ENCODE results near the gene DYNLL1. TPM values are rescaled to one million over a fixed set of nuclear protein-coding genes. Genes with fewer than 3 reads are reported as not detected.

Gene DYNLL1
- total and polyA plus RNA-seq, 7 donors: 204 to 942 (median 254) TPM

- no peak for TF ChIP-seq POLR2AphosphoS5 (IDR thresholded peaks at IDR 0.05)
- no peak for TF ChIP-seq POLR2A (IDR thresholded peaks at IDR 0.05)
- TF ChIP-seq EP300 (IDR thresholded peaks at IDR 0.05): no peak
- TF ChIP-seq, protein P1, sequence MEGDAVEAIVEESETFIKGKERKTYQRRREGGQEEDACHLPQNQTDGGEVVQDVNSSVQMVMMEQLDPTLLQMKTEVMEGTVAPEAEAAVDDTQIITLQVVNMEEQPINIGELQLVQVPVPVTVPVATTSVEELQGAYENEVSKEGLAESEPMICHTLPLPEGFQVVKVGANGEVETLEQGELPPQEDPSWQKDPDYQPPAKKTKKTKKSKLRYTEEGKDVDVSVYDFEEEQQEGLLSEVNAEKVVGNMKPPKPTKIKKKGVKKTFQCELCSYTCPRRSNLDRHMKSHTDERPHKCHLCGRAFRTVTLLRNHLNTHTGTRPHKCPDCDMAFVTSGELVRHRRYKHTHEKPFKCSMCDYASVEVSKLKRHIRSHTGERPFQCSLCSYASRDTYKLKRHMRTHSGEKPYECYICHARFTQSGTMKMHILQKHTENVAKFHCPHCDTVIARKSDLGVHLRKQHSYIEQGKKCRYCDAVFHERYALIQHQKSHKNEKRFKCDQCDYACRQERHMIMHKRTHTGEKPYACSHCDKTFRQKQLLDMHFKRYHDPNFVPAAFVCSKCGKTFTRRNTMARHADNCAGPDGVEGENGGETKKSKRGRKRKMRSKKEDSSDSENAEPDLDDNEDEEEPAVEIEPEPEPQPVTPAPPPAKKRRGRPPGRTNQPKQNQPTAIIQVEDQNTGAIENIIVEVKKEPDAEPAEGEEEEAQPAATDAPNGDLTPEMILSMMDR (IDR thresholded peaks at IDR 0.05): no peak
- 16 to 63% methylated on average over 3 of the region's 3 CpGs for WGBS, 2 donors
- Histone ChIP-seq H3K4me3 (no peak overlapping the region), H3K27me3 (no peaks in the 10 kb centered on the region), H3K4me1 (peaks cover 0 to 72% (median 62%) of the 10 kb centered on the region in 4 donors), H3K9me3 (no peaks in the 10 kb centered on the region), H3K27ac (peak overlapping the region in 1 of 4 donors; percentile 26), H3K36me3 (peaks cover 14 to 62% (median 27%) of the 10 kb centered on the region in 4 donors)
- no peak for DNase-seq
- intact Hi-C loops (cut with DNase I): no loop called here
Observed at GRCh38 chr12:120546050-120546386, 50.1 kb downstream of the DYNLL1 start.

Small RNAs within 50 kb of the gene (small RNA-seq; reads per million reads assigned to genes)
- gene RF00019: 0 reads per million in 3 donors

Other genes starting within 250 kb of the DYNLL1 start
- gene PXN, start 230.4 kb upstream of the DYNLL1 start, total RNA-seq: 100 to 1,000 TPM in 1 of 4 donors, 10 to 100 TPM in 3; 41.0 to 127 (median 42.7) TPM
- gene PXN, start 230.4 kb upstream of the DYNLL1 start, polyA plus RNA-seq: 100 to 1,000 TPM in 2 of 3 donors, 10 to 100 TPM in 1; 79.3 to 111 (median 101) TPM
- gene RNU4-2, start 204.2 kb upstream of the DYNLL1 start, total RNA-seq: under 1 TPM; under 0.01 TPM
- not detected for gene RNU4-2, start 204.2 kb upstream of the DYNLL1 start, polyA plus RNA-seq
- gene RNU4-1, start 202.9 kb upstream of the DYNLL1 start, total RNA-seq: under 1 TPM in 3 of 4 donors, not detected in 1; under 0.01 TPM
- not detected for gene RNU4-1, start 202.9 kb upstream of the DYNLL1 start, polyA plus RNA-seq
- gene SIRT4, start 193.8 kb upstream of the DYNLL1 start, total RNA-seq: 1 to 10 TPM; 2.8 to 3.6 (median 3.2) TPM
- gene SIRT4, start 193.8 kb upstream of the DYNLL1 start, polyA plus RNA-seq: 1 to 10 TPM in 1 of 3 donors, under 1 TPM in 2; 0.69 to 1.2 (median 0.92) TPM
- not detected for gene PLA2G1B, start 168.3 kb upstream of the DYNLL1 start, total RNA-seq
- gene PLA2G1B, start 168.3 kb upstream of the DYNLL1 start, polyA plus RNA-seq: 1 to 10 TPM in 1 of 3 donors, not detected in 2; 7.8 TPM
- under 1 TPM in 1 of 4 donors, not detected in 3; 0.66 TPM for gene MSI1, start 126.9 kb upstream of the DYNLL1 start, total RNA-seq
- 1 to 10 TPM in 2 of 3 donors, under 1 TPM in 1; 0.60 to 1.2 (median 1.2) TPM for gene MSI1, start 126.9 kb upstream of the DYNLL1 start, polyA plus RNA-seq
- 100 to 1,000 TPM; 432 to 759 (median 620) TPM for gene COX6A1, start 58.0 kb upstream of the DYNLL1 start, total RNA-seq
- gene COX6A1, start 58.0 kb upstream of the DYNLL1 start, polyA plus RNA-seq: 1,000 to 10,000 TPM in 1 of 3 donors, 100 to 1,000 TPM in 2; 628 to 1,413 (median 992) TPM
- 10 to 100 TPM in 3 of 4 donors, 1 to 10 TPM in 1; 8.6 to 14.8 (median 12.4) TPM for gene TRIAP1, start 49.7 kb upstream of the DYNLL1 start, total RNA-seq
- 10 to 100 TPM; 33.6 to 37.7 (median 34.8) TPM for gene TRIAP1, start 49.7 kb upstream of the DYNLL1 start, polyA plus RNA-seq
- 10 to 100 TPM; 17.4 to 20.0 (median 19.2) TPM for gene GATC, start 49.7 kb upstream of the DYNLL1 start, total RNA-seq
- gene GATC, start 49.7 kb upstream of the DYNLL1 start, polyA plus RNA-seq: 10 to 100 TPM in 2 of 3 donors, 1 to 10 TPM in 1; 8.4 to 15.0 (median 13.0) TPM
- 10 to 100 TPM; 41.4 to 55.1 (median 45.2) TPM for gene SRSF9, start 26.4 kb upstream of the DYNLL1 start, total RNA-seq
- gene SRSF9, start 26.4 kb upstream of the DYNLL1 start, polyA plus RNA-seq: 100 to 1,000 TPM; 136 to 187 (median 158) TPM
- 10 to 100 TPM; 17.4 to 29.4 (median 26.4) TPM for gene COQ5, start 33.0 kb downstream of the DYNLL1 start, total RNA-seq
- gene COQ5, start 33.0 kb downstream of the DYNLL1 start, polyA plus RNA-seq: 10 to 100 TPM; 29.2 to 62.9 (median 38.4) TPM
- 100 to 1,000 TPM; 106 to 165 (median 110) TPM for gene RNF10, start 38.2 kb downstream of the DYNLL1 start, total RNA-seq
- 100 to 1,000 TPM; 115 to 177 (median 141) TPM for gene RNF10, start 38.2 kb downstream of the DYNLL1 start, polyA plus RNA-seq
- 10 to 100 TPM; 21.0 to 33.4 (median 25.2) TPM for gene POP5, start 85.3 kb downstream of the DYNLL1 start, total RNA-seq
- 10 to 100 TPM; 27.6 to 58.0 (median 28.4) TPM for gene POP5, start 85.3 kb downstream of the DYNLL1 start, polyA plus RNA-seq
- gene CABP1, start 144.5 kb downstream of the DYNLL1 start, total RNA-seq: 1 to 10 TPM in 3 of 4 donors, under 1 TPM in 1; 0.71 to 1.8 (median 1.7) TPM
- gene CABP1, start 144.5 kb downstream of the DYNLL1 start, polyA plus RNA-seq: 1 to 10 TPM in 1 of 3 donors, under 1 TPM in 2; 0.60 to 1.6 (median 0.92) TPM
- gene MLEC, start 191.0 kb downstream of the DYNLL1 start, total RNA-seq: 10 to 100 TPM; 30.3 to 40.3 (median 33.6) TPM
- gene MLEC, start 191.0 kb downstream of the DYNLL1 start, polyA plus RNA-seq: 100 to 1,000 TPM in 1 of 3 donors, 10 to 100 TPM in 2; 22.2 to 164 (median 31.0) TPM
- 10 to 100 TPM; 11.1 to 18.3 (median 18.1) TPM for gene UNC119B, start 214.3 kb downstream of the DYNLL1 start, total RNA-seq
- gene UNC119B, start 214.3 kb downstream of the DYNLL1 start, polyA plus RNA-seq: 10 to 100 TPM in 1 of 3 donors, 1 to 10 TPM in 2; 8.4 to 19.3 (median 9.9) TPM
- 10 to 100 TPM; 36.8 to 40.3 (median 39.1) TPM for gene ACADS, start 229.7 kb downstream of the DYNLL1 start, total RNA-seq
- gene ACADS, start 229.7 kb downstream of the DYNLL1 start, polyA plus RNA-seq: 100 to 1,000 TPM; 111 to 325 (median 192) TPM